ENCODE data around the gene MAEA. TPM values are rescaled to one million over a fixed set of nuclear protein-coding genes. Genes with fewer than 3 reads are reported as not detected.

MAEA gene
- total and polyA plus RNA-seq, 2 of the 8 experiments (the other 6 are each of a cell fraction or from before 2014, with no cell fraction given) = 75.8 to 133 TPM

DNA sequence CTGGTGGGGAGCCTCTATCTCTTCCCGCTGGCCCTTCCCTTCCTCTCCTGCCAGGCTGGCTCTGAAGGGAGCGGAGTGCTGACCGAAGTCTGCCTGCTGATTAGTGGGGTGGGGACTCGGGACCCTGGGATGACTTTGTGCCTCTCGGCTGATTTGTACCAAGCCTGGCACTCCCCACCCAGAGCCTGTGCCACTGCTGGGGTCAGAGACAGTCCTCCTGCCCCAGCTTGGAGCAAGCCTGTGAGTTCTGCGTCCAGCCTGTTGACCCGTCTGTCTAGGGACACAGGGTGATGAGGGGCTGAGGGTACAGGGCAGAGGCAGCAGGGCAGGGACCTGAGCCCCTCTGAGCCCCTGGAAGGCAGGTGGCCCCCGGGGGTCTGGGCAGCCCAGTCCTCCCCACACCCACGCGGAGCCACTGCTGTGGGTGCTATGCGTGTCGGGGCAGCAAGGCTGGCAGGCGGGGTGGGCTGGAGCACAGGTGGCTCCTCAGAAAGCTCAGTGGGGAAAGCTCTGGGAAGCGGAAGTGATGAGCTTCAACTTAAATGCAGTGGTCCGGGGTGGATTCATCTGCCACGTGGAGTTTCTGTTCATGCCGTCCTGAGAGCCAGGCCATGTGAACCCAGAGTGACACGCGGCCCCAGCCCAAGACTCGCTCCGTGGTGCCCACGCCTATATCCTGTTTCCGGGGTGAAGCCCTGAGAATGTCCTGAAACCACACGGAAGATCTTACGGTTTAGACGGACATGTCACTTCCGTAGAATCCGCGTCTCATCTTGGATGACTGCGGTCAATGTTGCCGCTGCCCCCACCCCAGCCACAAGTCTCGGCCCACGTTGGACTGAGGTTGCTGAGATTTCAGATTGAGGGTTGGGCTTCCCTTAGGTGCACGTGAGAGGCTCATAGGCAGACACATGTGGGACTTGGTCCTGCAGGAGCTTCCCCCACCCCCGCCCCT lies 36.3 kb downstream of the MAEA start:
- Histone ChIP-seq H4K8ac (ENCODE audit: extremely low read depth, insufficient read depth, low read length) (no peak overlapping the region), H2AK5ac (ENCODE audit: low read depth, low read length) (no peak overlapping the region), H3K27me3 (replicated peaks in 1 of 4; ENCODE audit: control insufficient read depth in 3 of 4, extremely low read depth in 1 of 4, insufficient read depth in 3 of 4, low read length in 3 of 4) (no peaks in the 10 kb centered on the region), H2BK120ac (replicated peaks; ENCODE audit: low read depth, low read length) (no peak overlapping the region), H4K20me1 (replicated peaks in 1 of 2; ENCODE audit: control insufficient read depth in 1 of 2, insufficient read depth in 2 of 2, low read length in 2 of 2) (peaks cover 1 to 20% of the 10 kb centered on the region in 2 experiments), H4K91ac (replicated peaks; ENCODE audit: insufficient read length, low read length) (no peak overlapping the region), H3K23ac (ENCODE audit: insufficient read length) (no peak overlapping the region), H3K56ac (replicated peaks; ENCODE audit: insufficient read length, low read depth, low read length) (no peak overlapping the region), H2BK12ac (ENCODE audit: low read depth, low read length) (no peak overlapping the region), H3K27ac (ENCODE audit: low read depth, low read length) (no peak overlapping the region), H3K36me3 (ENCODE audit: control insufficient read depth in 2 of 4, insufficient read depth in 4 of 4, low read length in 3 of 4) (peaks cover 7 to 30% (median 19%) of the 10 kb centered on the region in 4 experiments; a peak in 5 of 8 replicates), H3K4ac (replicated peaks; ENCODE audit: insufficient read length, low read depth, low read length) (no peak overlapping the region), H3K79me1 (ENCODE audit: low read depth, low read length) (peaks cover 4% of the 10 kb centered on the region; the same call in 1 of the 2 replicates), H3K23me2 (ENCODE audit: low read depth, low read length) (peaks cover 11% of the 10 kb centered on the region; the same call in 1 of the 2 replicates), H3K4me1 (replicated peaks in 1 of 4; ENCODE audit: control insufficient read depth in 3 of 4, insufficient read depth in 4 of 4, low read length in 3 of 4) (no peaks in the 10 kb centered on the region), H2BK20ac (ENCODE audit: low read length) (no peak overlapping the region), H3K9me3 (ENCODE audit: insufficient read depth in 2 of 2, low read depth in 1 of 2, low read length in 1 of 2) (no peaks in the 10 kb centered on the region), H2AFZ (ENCODE audit: low read length) (no peak overlapping the region), H3K18ac (ENCODE audit: extremely low read depth, low read length) (no peak overlapping the region), H3K14ac (ENCODE audit: insufficient read length) (no peak overlapping the region), H2BK15ac (ENCODE audit: low read length) (no peak overlapping the region), H2BK5ac (ENCODE audit: low read depth, low read length) (no peak overlapping the region), H3K9ac (replicated peaks in 1 of 4; ENCODE audit: extremely low read depth in 1 of 4, low read depth in 3 of 4, low read length in 3 of 4) (no peak overlapping the region), H3K4me2 (ENCODE audit: insufficient read depth in 1 of 2, low read depth in 2 of 2, low read length in 2 of 2) (no peak overlapping the region), H3K79me2 (ENCODE audit: control insufficient read depth in 1 of 2, insufficient read depth in 2 of 2, low read length in 2 of 2) (no peaks in the 10 kb centered on the region; a peak in 1 of 4 replicates), H4K5ac (ENCODE audit: insufficient read length, low read depth, low read length) (no peak overlapping the region), H3K4me3 (ENCODE audit: extremely low read depth in 1 of 4, insufficient read depth in 2 of 4, low read depth in 3 of 4, low read length in 4 of 4) (no peak overlapping the region)
- CTCF ChIA-PET (ENCODE audit: partially characterized antibody) = interaction anchor here (2.2 kb wide), 1 partner anchor 7 kb away, joined by 9 read pairs; no protein-coding TSS in a partner anchor
- DNase-seq (ENCODE audit: low read depth in 1 of 2, low spot score in 2 of 2) = no peak
- TF ChIP-seq RFX5 (IDR thresholded peaks at IDR 0.05; ENCODE audit: borderline replicate concordance, low read depth, low read length) (no peak), SIRT6 (IDR thresholded peaks at IDR 0.05; ENCODE audit: low read length) (no peak), NRF1 (IDR thresholded peaks at IDR 0.05; ENCODE audit: low read depth, low read length) (no peak), TEAD4 (IDR thresholded peaks at IDR 0.05; ENCODE audit: low read depth, low read length) (no peak), GABPA (IDR thresholded peaks at IDR 0.05; ENCODE audit: borderline replicate concordance, insufficient read depth, low read length) (no peak), PHF8 (conservative IDR thresholded peaks at IDR 0.05; ENCODE audit: low read depth, low read length) (no peak), MAFK (IDR thresholded peaks at IDR 0.05; ENCODE audit: low read depth, low read length) (no peak)
- POLR2A ChIA-PET (ENCODE audit: partially characterized antibody) = interaction anchor here (1.4 to 2.5 kb wide), 3 partner anchors 10 to 79 kb away, joined by 3 to 6 read pairs (median 5); no protein-coding TSS in a partner anchor
- WGBS, 2 experiments (ENCODE audit: extremely low coverage in 1 of 2, insufficient coverage in 1 of 2, insufficient read length in 1 of 2, insufficient replicate concordance in 2 of 2, low coverage in 1 of 2, low lambda C conversion rate in 2 of 2, missing lambda C conversion rate in 1 of 2) = 96% methylated on average over 26 of the region's 35 CpGs; no CpG with 5 or more reads in 1 of the 2 experiments
- FAIRE-seq = no peak

Measured in H1 (cell line).